WI38 (cell line): ENCODE results near the gene CYP2C18.
"Not testable (repeated sequence)": the region's sequence is repeated elsewhere in the genome, so short reads cannot be mapped to it uniquely, and the experiment has no call there.

Experiments
- H3K4me3 ChIP-seq: 2 replicates; pipeline ENCODE4 v1.5.1; 2011; ENCODE audit warnings: low read depth, mild to moderate bottlenecking, control low read depth, low read length
- TF ChIP-seq, protein P1 (sequence below): IDR thresholded peaks from 2 replicates; pipeline ENCODE4 v1.5.1; 2012; ENCODE audit warnings: low read depth, mild to moderate bottlenecking, control low read depth, low read length

Gene CYP2C18

DNA sequence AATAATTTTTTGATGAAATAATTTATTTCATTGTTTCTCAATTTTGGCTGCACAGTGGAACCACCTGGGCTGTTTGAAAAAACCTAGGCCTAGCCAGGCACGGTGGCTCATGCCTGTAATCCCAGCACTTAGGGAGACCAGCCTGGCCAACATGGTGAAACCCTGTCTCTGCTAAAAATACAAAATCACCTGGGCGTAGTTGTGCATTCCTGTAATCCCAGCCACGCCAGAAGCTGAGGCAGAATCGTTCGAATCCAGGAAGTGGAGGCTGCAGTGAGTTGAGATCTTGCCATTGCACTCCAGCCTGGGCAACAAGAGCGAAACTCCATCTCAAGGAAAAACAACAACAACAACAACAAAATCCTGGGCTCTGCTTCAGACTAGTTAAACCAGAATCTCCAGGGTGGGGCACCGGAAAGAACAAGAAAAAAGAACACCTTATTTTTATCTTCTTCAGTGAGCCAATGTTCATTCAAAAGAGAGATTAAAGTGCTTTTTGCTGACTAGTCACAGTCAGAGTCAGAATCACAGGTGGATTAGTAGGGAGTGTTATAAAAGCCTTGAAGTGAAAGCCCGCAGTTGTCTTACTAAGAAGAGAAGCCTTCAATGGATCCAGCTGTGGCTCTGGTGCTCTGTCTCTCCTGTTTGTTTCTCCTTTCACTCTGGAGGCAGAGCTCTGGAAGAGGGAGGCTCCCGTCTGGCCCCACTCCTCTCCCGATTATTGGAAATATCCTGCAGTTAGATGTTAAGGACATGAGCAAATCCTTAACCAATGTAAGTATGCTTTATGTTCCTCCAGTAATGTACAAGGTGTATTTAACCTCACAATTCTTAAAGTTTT, at the start of gene CYP2C18:
TSS of gene CYP2C18 (plus strand) at position 516 of the 841 bp plus-strand sequence. CDS start at position 607, 91 bp downstream.
- no peak within 1 kb of the TSS for H3K4me3 ChIP-seq
- TF ChIP-seq, protein P1, sequence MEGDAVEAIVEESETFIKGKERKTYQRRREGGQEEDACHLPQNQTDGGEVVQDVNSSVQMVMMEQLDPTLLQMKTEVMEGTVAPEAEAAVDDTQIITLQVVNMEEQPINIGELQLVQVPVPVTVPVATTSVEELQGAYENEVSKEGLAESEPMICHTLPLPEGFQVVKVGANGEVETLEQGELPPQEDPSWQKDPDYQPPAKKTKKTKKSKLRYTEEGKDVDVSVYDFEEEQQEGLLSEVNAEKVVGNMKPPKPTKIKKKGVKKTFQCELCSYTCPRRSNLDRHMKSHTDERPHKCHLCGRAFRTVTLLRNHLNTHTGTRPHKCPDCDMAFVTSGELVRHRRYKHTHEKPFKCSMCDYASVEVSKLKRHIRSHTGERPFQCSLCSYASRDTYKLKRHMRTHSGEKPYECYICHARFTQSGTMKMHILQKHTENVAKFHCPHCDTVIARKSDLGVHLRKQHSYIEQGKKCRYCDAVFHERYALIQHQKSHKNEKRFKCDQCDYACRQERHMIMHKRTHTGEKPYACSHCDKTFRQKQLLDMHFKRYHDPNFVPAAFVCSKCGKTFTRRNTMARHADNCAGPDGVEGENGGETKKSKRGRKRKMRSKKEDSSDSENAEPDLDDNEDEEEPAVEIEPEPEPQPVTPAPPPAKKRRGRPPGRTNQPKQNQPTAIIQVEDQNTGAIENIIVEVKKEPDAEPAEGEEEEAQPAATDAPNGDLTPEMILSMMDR, result no peak

- H3K4me3 ChIP-seq, result not testable (repeated sequence)
These were observed 45.4 kb upstream of the CYP2C18 start for GRCh38 chr10:94638097-94638496.

DNA sequence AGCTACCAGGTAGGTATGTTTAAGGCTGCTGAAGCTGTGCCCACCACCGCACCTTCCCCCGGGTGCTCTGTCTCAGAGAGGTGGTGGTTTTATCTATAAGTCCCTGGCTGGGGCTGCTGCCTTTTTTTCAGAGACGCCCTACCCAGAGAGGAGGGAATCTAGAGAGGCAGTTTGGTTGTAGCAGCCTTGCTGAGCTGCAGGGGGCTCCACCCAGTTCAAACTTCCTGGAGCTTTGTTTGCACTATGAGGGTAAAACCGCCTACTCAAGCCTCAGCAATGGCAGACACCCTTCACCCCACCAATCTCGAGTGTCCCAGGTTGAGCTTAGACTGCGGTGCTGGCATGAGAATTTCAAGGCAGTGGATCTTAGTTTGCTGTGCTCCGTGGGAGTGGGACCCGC, 43.6 kb upstream of the CYP2C18 start:
- no peak overlapping the region for H3K4me3 ChIP-seq
- TF ChIP-seq, protein P1, result no peak

- TF ChIP-seq, protein P1, result no peak
- no peak overlapping the region for H3K4me3 ChIP-seq
These were observed 43.0 kb upstream of the CYP2C18 start for GRCh38 chr10:94640562-94640961.

DNA sequence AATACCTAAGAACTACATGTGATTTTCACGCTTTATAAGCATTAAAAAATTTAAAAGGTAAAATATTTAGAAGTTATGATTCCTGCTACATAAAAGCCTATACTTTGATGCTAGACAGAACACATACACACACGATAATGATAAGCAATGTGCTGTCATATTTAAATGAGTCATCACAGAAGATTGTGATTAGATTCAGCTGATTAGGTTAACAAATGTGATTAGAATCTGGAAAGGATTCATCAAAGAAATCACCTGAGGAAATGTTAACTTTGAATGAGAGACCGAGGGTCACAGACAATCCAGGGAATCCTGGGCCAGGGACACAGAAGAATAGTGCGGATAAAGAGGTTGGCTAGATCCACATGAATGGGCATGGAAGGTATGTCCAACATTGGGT, 42.0 kb upstream of the CYP2C18 start:
- no peak overlapping the region for H3K4me3 ChIP-seq

DNA sequence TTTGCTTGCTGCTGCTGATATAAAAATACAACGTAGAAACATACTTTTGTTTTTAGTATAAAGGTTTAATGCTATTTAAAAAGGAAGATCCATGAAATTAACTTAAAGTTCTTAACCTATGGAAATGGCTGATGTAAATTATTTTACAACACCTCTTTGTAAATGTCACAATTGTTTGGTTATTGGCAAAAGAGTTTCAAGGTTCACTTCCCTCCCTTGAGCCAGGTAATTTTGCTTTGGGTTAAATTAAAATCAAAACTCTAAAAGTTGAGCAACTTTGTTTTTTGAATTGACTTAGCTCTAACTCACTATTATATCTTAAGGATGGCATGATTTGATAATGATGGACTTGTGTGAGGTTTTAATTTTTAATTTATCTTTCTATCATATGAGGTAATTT, 39.2 kb upstream of the CYP2C18 start:
- TF ChIP-seq, protein P1, result no peak
- H3K4me3 ChIP-seq, result no peak overlapping the region

More for the DNA sequence above, 42.0 kb upstream of the CYP2C18 start:
- TF ChIP-seq, protein P1, result no peak

DNA sequence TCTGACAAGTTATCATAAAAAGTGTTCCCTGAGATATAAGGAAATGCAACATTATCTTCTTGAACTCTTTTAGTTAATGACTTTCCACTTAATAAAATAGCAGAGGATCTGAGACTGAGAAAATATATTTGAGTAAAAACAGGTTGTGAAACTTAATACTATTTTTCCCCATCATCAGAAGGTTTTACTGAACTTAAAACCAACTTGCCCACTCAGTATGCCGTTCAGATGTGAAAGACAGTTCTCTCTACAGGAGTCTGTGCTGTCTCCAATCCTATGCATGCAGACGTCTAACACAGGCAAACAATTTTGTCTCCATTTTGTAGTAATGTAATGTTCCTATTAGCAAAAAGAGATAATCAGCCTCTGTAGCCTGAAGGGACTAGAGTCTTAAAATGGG, 38.2 kb upstream of the CYP2C18 start:
- H3K4me3 ChIP-seq, result no peak overlapping the region
- TF ChIP-seq, protein P1, result no peak

- H3K4me3 ChIP-seq, result not testable (repeated sequence)
These were observed 28.3 kb upstream of the CYP2C18 start for GRCh38 chr10:94655201-94655600.

DNA sequence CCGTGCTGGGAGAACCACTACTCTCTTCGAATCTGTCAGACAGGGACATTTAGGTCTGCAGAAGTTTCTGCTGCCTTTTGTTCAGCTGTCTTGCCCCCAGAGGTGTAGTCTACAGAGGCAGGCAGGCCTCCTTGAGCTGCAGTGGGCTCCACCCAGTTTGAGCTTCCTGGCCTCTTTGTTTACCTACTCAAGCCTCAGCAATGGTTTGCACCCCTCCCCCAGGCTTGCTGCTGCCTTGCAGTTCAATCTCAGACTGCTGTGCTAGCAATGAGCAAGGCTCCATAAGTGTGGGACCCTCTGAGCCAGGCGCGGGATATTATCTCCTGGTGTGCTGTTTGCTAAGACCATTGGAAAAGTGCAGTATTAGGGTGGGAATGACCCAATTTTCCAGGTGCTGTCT, 20.5 kb upstream of the CYP2C18 start:
- not testable (repeated sequence) for H3K4me3 ChIP-seq
